Stimulated activated CD4-positive, alpha-beta T cell treated with anti-CD3 and anti-CD28 coated beads, TNF-alpha, amount 100 ng/mL, for 24 hours (primary cell): ENCODE measurements around the gene TBXAS1.

ENCODE experiments used
- DNase-seq, 3 experiments: peaks; one replicate each; pipeline ENCODE4 v3.0.0-alpha.2; 2020; ENCODE audit warnings: low read depth in 3 of 3

Gene TBXAS1

GRCh38 chr7:139976838-139977656, 148.0 kb downstream of the TBXAS1 start:
- no peak for DNase-seq

- no peak for DNase-seq
These were observed 152.4 kb downstream of the TBXAS1 start for GRCh38 chr7:139981511-139981895.

GRCh38 chr7:139982927-139983920, 154.2 kb downstream of the TBXAS1 start:
- DNase-seq = no peak

GRCh38 chr7:139984642-139985539, 155.8 kb downstream of the TBXAS1 start:
- DNase-seq = no peak

GRCh38 chr7:139985811-139986210, 156.7 kb downstream of the TBXAS1 start:
- no peak for DNase-seq

- no peak for DNase-seq
These were observed 158.8 kb downstream of the TBXAS1 start for GRCh38 chr7:139987691-139988516.

- no peak for DNase-seq
These were observed 160.5 kb downstream of the TBXAS1 start for GRCh38 chr7:139989366-139990141.

GRCh38 chr7:139990142-139990535, 161.1 kb downstream of the TBXAS1 start:
- no peak for DNase-seq

- DNase-seq = no peak
These were observed 161.7 kb downstream of the TBXAS1 start for GRCh38 chr7:139990571-139991268.

- no peak for DNase-seq
These were observed 162.2 kb downstream of the TBXAS1 start for GRCh38 chr7:139991269-139991666.

GRCh38 chr7:139991911-139992310, 162.8 kb downstream of the TBXAS1 start:
- DNase-seq = no peak

GRCh38 chr7:139992353-139993044, 163.4 kb downstream of the TBXAS1 start:
- no peak for DNase-seq

GRCh38 chr7:139993169-139993568, 164.1 kb downstream of the TBXAS1 start:
- DNase-seq = no peak

- no peak for DNase-seq
These were observed 164.5 kb downstream of the TBXAS1 start for GRCh38 chr7:139993592-139993991.

- no peak for DNase-seq
These were observed 165.3 kb downstream of the TBXAS1 start for GRCh38 chr7:139994356-139994755.

GRCh38 chr7:139995017-139995915, 166.2 kb downstream of the TBXAS1 start:
- no peak for DNase-seq

GRCh38 chr7:139998572-139998971, 169.5 kb downstream of the TBXAS1 start:
- DNase-seq = no peak

- no peak for DNase-seq
These were observed 170.5 kb downstream of the TBXAS1 start for GRCh38 chr7:139999516-139999915.
